ENCODE results near the gene B3GLCT. TPM values are rescaled to one million over a fixed set of nuclear protein-coding genes. Genes with fewer than 3 reads are reported as not detected.

The B3GLCT gene
- total RNA-seq, 4 donors from 2014 or later = 5.4 to 14.1 (median 6.6) TPM

- Histone ChIP-seq H3K36me3 (peaks cover 0 to 12% (median 0%) of the 10 kb centered on the region in 3 donors), H3K4me1 (peaks cover 0 to 27% (median 10%) of the 10 kb centered on the region in 4 donors), H3K9me3 (no peaks in the 10 kb centered on the region), H3K27ac (peak overlapping the region; percentile 88 to 100 (median 99)), H3K27me3 (no peaks in the 10 kb centered on the region), H3K4me3 (peak overlapping the region; percentile 89 to 98 (median 92))
- peak in 1 of 5 experiments; percentile 2 for TF ChIP-seq CTCF (IDR thresholded peaks at IDR 0.05)
- TF ChIP-seq POLR2A (IDR thresholded peaks at IDR 0.05) = peak; percentile 17 to 53
- TF ChIP-seq EP300 (IDR thresholded peaks at IDR 0.05) = peak in 1 of 2 donors; percentile 85
- WGBS, 2 donors = 1% methylated on average over 37 to 51 of the region's 51 CpGs
- peak; percentile 19 to 61 for DNase-seq (ENCODE audit: low spot score in 2 of 2)
Observed at GRCh38 chr13:31160857-31161556, 38.8 kb upstream of the B3GLCT start.

- Histone ChIP-seq H3K4me3 (peak within 1 kb of the TSS; percentile 89 to 98 (median 92)), H3K9me3 (no peaks in the 10 kb centered on the region), H3K27me3 (no peaks in the 10 kb centered on the region), H3K27ac (peak within 1 kb of the TSS; percentile 88 to 100 (median 99)), H3K36me3 (peaks cover 0 to 6% (median 0%) of the 10 kb centered on the region in 3 donors), H3K4me1 (peaks cover 0 to 27% (median 10%) of the 10 kb centered on the region in 4 donors)
- TF ChIP-seq POLR2A (IDR thresholded peaks at IDR 0.05) (peak; percentile 82 to 91), EP300 (IDR thresholded peaks at IDR 0.05) (peak; percentile 94 to 99), CTCF (IDR thresholded peaks at IDR 0.05) (peak in 2 of 5 experiments; percentile 10 to 44)
- peak; percentile 98 to 99 for DNase-seq (ENCODE audit: low spot score in 2 of 2)
- 1% methylated on average over 33 to 54 of the region's 54 CpGs for WGBS, 2 donors
Observed at GRCh38 chr13:31161557-31162150, 38.1 kb upstream of the B3GLCT start, which contains the start of gene HSPH1. HSPH1 (minus strand) TSS chr13:31161904; CDS start chr13:31161582, 322 bp downstream.

GRCh38 chr13:31162151-31163008 is 37.4 kb upstream of the B3GLCT start:
- TF ChIP-seq EP300 (IDR thresholded peaks at IDR 0.05) (peak in 1 of 2 donors; percentile 10), CTCF (IDR thresholded peaks at IDR 0.05) (no peak), POLR2A (IDR thresholded peaks at IDR 0.05) (peak; percentile 72 to 73)
- peak; percentile 91 to 95 for DNase-seq (ENCODE audit: low spot score in 2 of 2)
- Histone ChIP-seq H3K27me3 (no peaks in the 10 kb centered on the region), H3K9me3 (no peaks in the 10 kb centered on the region), H3K27ac (peak overlapping the region; percentile 79 to 100 (median 96)), H3K36me3 (peaks cover 0 to under 1% (median 0%) of the 10 kb centered on the region in 3 donors), H3K4me3 (peak overlapping the region; percentile 89 to 98 (median 92)), H3K4me1 (peaks cover 0 to 27% (median 10%) of the 10 kb centered on the region in 4 donors)
- 1% methylated on average over 33 to 34 of the region's 34 CpGs for WGBS, 2 donors

GRCh38 chr13:31166591-31166990 is 33.2 kb upstream of the B3GLCT start:
- H3K36me3 ChIP-seq = no peaks in the 10 kb centered on the region
- H3K27me3 ChIP-seq = no peaks in the 10 kb centered on the region
- H3K4me3 ChIP-seq = no peak overlapping the region
- no peak overlapping the region for H3K27ac ChIP-seq
- H3K9me3 ChIP-seq = no peaks in the 10 kb centered on the region
- no peak for DNase-seq (ENCODE audit: low spot score in 2 of 2)
- TF ChIP-seq CTCF (IDR thresholded peaks at IDR 0.05) (no peak), EP300 (IDR thresholded peaks at IDR 0.05) (no peak), POLR2A (IDR thresholded peaks at IDR 0.05) (no peak)
- 86 to 88% methylated on average over 3 of the region's 3 CpGs for WGBS, 2 donors
- peaks cover 0 to 7% (median 0%) of the 10 kb centered on the region in 4 donors for H3K4me1 ChIP-seq

Data from tibial nerve (tissue), 4 donors.